WERI-Rb-1 (cell line): ENCODE measurements around the gene MRGPRD.

Experiments used
- DNase-seq: peaks from one replicate; pipeline ENCODE4 v3.0.0-alpha.2; 2020
- H3K27ac ChIP-seq: fragments of 250-450 bp; sonication (Bioruptor Pico); 2 replicates; pipeline ENCODE4 v1.5.1; 2020; ENCODE audit warnings: mild to moderate bottlenecking, moderate library complexity
- H3K27me3 ChIP-seq: fragments of 250-450 bp; sonication (Bioruptor Pico); 2 replicates; pipeline ENCODE4 v1.5.1; 2021; ENCODE audit warnings: mild to moderate bottlenecking, low read depth, moderate library complexity; ENCODE audit not compliant: insufficient read depth, severe bottlenecking
- H3K36me3 ChIP-seq: fragments of 250-450 bp; sonication (Bioruptor Pico); 2 replicates; pipeline ENCODE4 v1.5.1; 2020; ENCODE audit warnings: mild to moderate bottlenecking, moderate library complexity
- H3K4me3 ChIP-seq: 2 replicates; pipeline ENCODE4 v1.5.1; 2011; ENCODE audit warnings: low read depth, mild to moderate bottlenecking, control low read depth, low read length
- H3K9me3 ChIP-seq: fragments of 250-450 bp; sonication (Bioruptor Pico); 2 replicates; pipeline ENCODE4 v1.5.1; 2021; ENCODE audit warnings: mild to moderate bottlenecking, moderate library complexity; ENCODE audit not compliant: severe bottlenecking
- CTCF ChIP-seq: IDR thresholded peaks from 2 replicates; pipeline ENCODE4 v1.5.1; 2011; ENCODE audit warnings: low read depth, mild to moderate bottlenecking, control low read depth, inconsistent platforms, low read length

MRGPRD gene

GRCh38 chr11:68987211-68987610 lies 6.4 kb upstream of the MRGPRD start:
- Histone ChIP-seq H3K27ac (no peak overlapping the region), H3K27me3 (no peaks in the 10 kb centered on the region), H3K4me3 (no peak overlapping the region), H3K9me3 (peaks cover 6% of the 10 kb centered on the region), H3K36me3 (no peaks in the 10 kb centered on the region)
- DNase-seq, result no peak
- TF ChIP-seq CTCF, result no peak

DNA sequence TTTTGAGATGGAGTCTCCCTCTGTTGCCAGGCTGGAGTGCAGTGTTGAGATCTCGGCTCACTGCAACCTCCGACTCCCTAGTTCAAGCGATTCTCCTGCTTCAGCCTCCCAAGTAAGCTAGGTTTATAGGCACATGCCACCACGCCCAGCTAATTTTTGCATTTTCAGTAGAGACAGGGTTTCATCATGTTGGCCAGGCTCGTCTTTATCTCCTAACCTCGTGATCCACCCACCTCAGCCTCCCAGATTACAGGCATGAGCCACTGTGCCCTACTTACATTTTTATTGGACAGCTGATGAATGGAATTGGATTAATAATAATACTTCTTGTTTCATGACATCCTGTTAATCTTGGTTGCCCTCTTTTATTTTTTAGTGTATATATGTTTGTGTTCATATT lies 3.0 kb upstream of the MRGPRD start:
- Histone ChIP-seq H3K36me3 (no peaks in the 10 kb centered on the region), H3K9me3 (peaks cover 6% of the 10 kb centered on the region), H3K4me3 (no peak overlapping the region), H3K27me3 (no peaks in the 10 kb centered on the region), H3K27ac (no peak overlapping the region)
- no peak for DNase-seq
- no peak for TF ChIP-seq CTCF

DNA sequence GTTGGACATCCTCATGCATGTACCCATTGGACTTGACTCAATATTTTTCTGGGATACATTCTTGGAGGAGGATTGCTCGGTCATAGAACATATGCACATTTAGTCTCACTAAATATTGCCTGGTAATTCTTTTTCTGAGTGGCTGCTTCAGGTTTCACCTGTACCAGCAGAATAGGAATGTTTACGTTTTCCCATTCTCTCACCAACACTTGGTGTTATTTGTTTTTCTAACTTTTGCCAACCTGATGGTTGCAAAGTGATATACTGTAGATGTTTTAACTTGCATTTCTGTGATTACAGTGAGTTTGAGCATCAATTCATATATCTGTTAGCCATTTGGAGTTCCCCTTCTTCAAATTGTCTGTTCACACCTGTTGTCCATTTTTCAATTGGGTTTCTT lies 1.3 kb upstream of the MRGPRD start:
- Histone ChIP-seq H3K36me3 (no peaks in the 10 kb centered on the region), H3K27me3 (no peaks in the 10 kb centered on the region), H3K9me3 (peaks cover 6% of the 10 kb centered on the region), H3K27ac (no peak overlapping the region), H3K4me3 (no peak overlapping the region)
- no peak for DNase-seq
- no peak for TF ChIP-seq CTCF

DNA sequence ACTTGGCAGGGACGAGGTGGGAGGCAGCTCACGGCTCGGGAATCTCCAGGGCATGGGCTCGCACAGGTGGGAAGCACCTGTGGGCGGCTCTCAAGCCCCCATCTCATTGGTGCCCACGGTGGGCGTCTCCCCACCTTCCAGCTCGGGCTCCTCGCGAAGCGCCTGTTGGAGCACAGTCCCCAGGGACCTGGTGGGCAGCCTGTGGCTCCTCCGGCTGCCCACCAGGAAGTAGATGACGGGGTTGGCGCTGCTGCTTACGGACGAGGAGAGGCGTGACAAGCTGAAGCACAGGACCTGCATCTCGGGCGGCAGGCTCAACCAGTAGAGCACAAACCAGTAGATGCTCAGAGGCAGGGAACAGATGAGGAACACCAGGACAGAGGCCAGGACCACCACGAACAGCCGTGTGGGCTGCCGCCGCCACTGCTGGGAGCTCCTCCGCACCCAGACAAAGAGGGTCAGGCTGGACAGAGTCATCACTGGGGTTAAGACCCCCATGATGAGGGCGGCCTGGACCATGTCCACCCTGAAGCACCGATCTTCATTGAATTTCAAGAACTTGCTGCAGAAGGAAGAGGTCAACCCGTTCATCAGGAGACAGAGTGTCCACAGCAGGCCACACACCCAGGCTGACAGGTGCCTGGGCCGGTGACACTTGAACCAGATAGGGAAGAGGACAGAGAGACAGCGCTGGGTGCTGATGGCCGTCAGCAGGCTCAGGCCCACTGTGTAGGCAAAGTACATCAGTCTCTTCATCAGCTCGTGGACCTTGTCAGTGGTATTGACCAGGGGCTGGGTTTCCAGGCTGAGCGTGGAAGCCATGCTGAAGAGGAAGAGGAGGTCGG lies 633 bp downstream of the MRGPRD start:
- no peak for DNase-seq
- no peak overlapping the region for H3K4me3 ChIP-seq
- H3K27me3 ChIP-seq, result no peaks in the 10 kb centered on the region

GRCh38 chr11:68978931-68979594 lies 1.7 kb downstream of the MRGPRD start:
- Histone ChIP-seq H3K4me3 (no peak overlapping the region), H3K36me3 (no peaks in the 10 kb centered on the region), H3K9me3 (peaks cover 3% of the 10 kb centered on the region), H3K27me3 (no peaks in the 10 kb centered on the region), H3K27ac (no peak overlapping the region)
- TF ChIP-seq CTCF, result no peak
- no peak for DNase-seq

More for the DNA sequence above, 633 bp downstream of the MRGPRD start:
- Histone ChIP-seq H3K9me3 (no peaks in the 10 kb centered on the region), H3K27ac (no peak overlapping the region), H3K36me3 (no peaks in the 10 kb centered on the region)
- no peak for TF ChIP-seq CTCF

- TF ChIP-seq CTCF, result no peak
- no peak for DNase-seq
- Histone ChIP-seq H3K36me3 (no peaks in the 10 kb centered on the region), H3K27me3 (no peaks in the 10 kb centered on the region), H3K9me3 (peaks cover 3% of the 10 kb centered on the region), H3K27ac (no peak overlapping the region), H3K4me3 (no peak overlapping the region)
Observed at GRCh38 chr11:68978626-68978930, 2.2 kb downstream of the MRGPRD start.
